GM23338 (cell line): ENCODE data around the gene CRYGA. TPM values are rescaled to one million over a fixed set of nuclear protein-coding genes. Genes with fewer than 3 reads are reported as not detected.

Source experiments
- ATAC-seq: fragments of 200-7000 bp; cut with Tn5 transposase; 3 replicates; pipeline ENCODE4 v1.9.1; 2020
- DNase-seq: peaks from one replicate; pipeline ENCODE4 v3.0.0-alpha.2; 2015; ENCODE audit warnings: low spot score
- H2AFZ ChIP-seq: fragments of 200-600 bp; sonication (generic); 2 replicates; pipeline ENCODE4 v1.8.0; 2016; ENCODE audit warnings: antibody characterized with exemption, mild to moderate bottlenecking, moderate library complexity
- H3F3A ChIP-seq: fragments of 200-600 bp; sonication (generic); replicated peaks from 2 replicates; pipeline ENCODE4 v1.8.0; 2017; ENCODE audit warnings: antibody characterized with exemption, mixed run types, low read depth
- H3K27ac ChIP-seq: fragments of 200-600 bp; sonication (generic); 2 replicates; pipeline ENCODE4 v1.6.1; 2016; ENCODE audit warnings: low read depth
- H3K27me3 ChIP-seq: fragments of 200-600 bp; sonication (generic); 2 replicates; pipeline ENCODE4 v1.8.0; 2016; ENCODE audit warnings: mild to moderate bottlenecking, mixed run types, moderate library complexity; ENCODE audit not compliant: insufficient read depth
- H3K36me3 ChIP-seq: fragments of 200-600 bp; sonication (generic); 2 replicates; pipeline ENCODE4 v1.8.0; 2016; ENCODE audit warnings: mild to moderate bottlenecking; ENCODE audit not compliant: insufficient read depth
- H3K4me1 ChIP-seq: fragments of 200-600 bp; sonication (generic); 2 replicates; pipeline ENCODE4 v1.8.0; 2016; ENCODE audit warnings: mild to moderate bottlenecking, moderate library complexity; ENCODE audit not compliant: insufficient read depth
- H3K4me2 ChIP-seq: fragments of 200-600 bp; sonication (generic); 2 replicates; pipeline ENCODE4 v1.7.1; 2017; ENCODE audit warnings: mixed run types
- H3K4me3 ChIP-seq: fragments of 200-600 bp; sonication (generic); 2 replicates; pipeline ENCODE4 v1.6.1; 2016; ENCODE audit warnings: mixed run types
- H3K79me2 ChIP-seq: fragments of 200-600 bp; sonication (generic); replicated peaks from 2 replicates; pipeline ENCODE4 v1.8.0; 2017; ENCODE audit warnings: mild to moderate bottlenecking; ENCODE audit not compliant: insufficient read depth
- H3K9me2 ChIP-seq: fragments of 200-600 bp; sonication (generic); 2 replicates; pipeline ENCODE4 v1.8.0; 2017; ENCODE audit not compliant: insufficient read depth
- H4K20me1 ChIP-seq: fragments of 200-600 bp; sonication (generic); replicated peaks from 2 replicates; pipeline ENCODE4 v1.8.0; 2017; ENCODE audit warnings: mild to moderate bottlenecking; ENCODE audit not compliant: insufficient read depth
- H3K27ac Mint-ChIP-seq: 2 replicates; pipeline ENCODE4 v1.8.0; 2020; ENCODE audit warnings: inconsistent platforms, mild to moderate bottlenecking, moderate library complexity, mixed read lengths
- H3K27me3 Mint-ChIP-seq: 3 replicates; pipeline ENCODE4 v1.8.0; 2022; ENCODE audit warnings: low read depth, mild to moderate bottlenecking, moderate library complexity, mixed read lengths, inconsistent platforms; ENCODE audit not compliant: insufficient read depth, poor library complexity
- H3K36me3 Mint-ChIP-seq: 3 replicates; pipeline ENCODE4 v1.8.0; 2021; ENCODE audit warnings: low read depth, mild to moderate bottlenecking, inconsistent platforms, moderate library complexity, mixed read lengths
- H3K4me1 Mint-ChIP-seq: 3 replicates; pipeline ENCODE4 v1.8.0; 2020; ENCODE audit warnings: mild to moderate bottlenecking, inconsistent platforms, mixed read lengths
- H3K4me3 Mint-ChIP-seq: 3 replicates; pipeline ENCODE4 v1.8.0; 2021; ENCODE audit warnings: moderate library complexity, mild to moderate bottlenecking, inconsistent platforms, mixed read lengths
- H3K9me3 Mint-ChIP-seq: 3 replicates; pipeline ENCODE4 v1.8.0; 2020; ENCODE audit warnings: moderate library complexity, mild to moderate bottlenecking, inconsistent platforms, mixed read lengths
- CTCF ChIP-seq, 2 experiments: fragments of 200-600 bp in 1 of 2; sonication (generic) in 1 of 2; conservative IDR thresholded peaks; 2 replicates each; pipeline versions ENCODE4 v1.5.1 to v1.6.1; 2016 to 2017; ENCODE audit warnings: antibody characterized with exemption in 2 of 2, low read depth in 2 of 2, mild to moderate bottlenecking in 2 of 2, moderate library complexity in 1 of 2
- EZH2 ChIP-seq: fragments of 200-600 bp; sonication (generic); IDR thresholded peaks from one replicate; pipeline ENCODE4 v1.8.0; 2017; ENCODE audit warnings: antibody characterized with exemption, mild to moderate bottlenecking, low read depth; ENCODE audit not compliant: unreplicated experiment
- EZH2phosphoT487 ChIP-seq: fragments of 200-600 bp; sonication (generic); IDR thresholded peaks from one replicate; pipeline ENCODE4 v1.8.1; 2018; ENCODE audit warnings: antibody characterized with exemption; ENCODE audit not compliant: unreplicated experiment
- JUNB ChIP-seq: IDR thresholded peaks from one replicate; pipeline ENCODE4 v1.6.1; 2016; ENCODE audit warnings: antibody characterized with exemption; ENCODE audit not compliant: unreplicated experiment
- NANOG ChIP-seq: IDR thresholded peaks from 2 replicates; pipeline ENCODE4 v1.6.1; 2016; ENCODE audit warnings: antibody characterized with exemption, borderline replicate concordance
- POLR2AphosphoS5 ChIP-seq: IDR thresholded peaks from 2 replicates; pipeline ENCODE4 v1.6.1; 2016; ENCODE audit warnings: antibody characterized with exemption, low read depth
- STAT1 ChIP-seq: IDR thresholded peaks from one replicate; pipeline ENCODE4 v1.6.1; 2016; ENCODE audit warnings: antibody characterized with exemption; ENCODE audit not compliant: unreplicated experiment
- ZNF114 ChIP-seq: fragments of 250-450 bp; sonication (Bioruptor Pico); IDR thresholded peaks from 2 replicates; pipeline ENCODE4 v1.5.0; 2020; ENCODE audit warnings: mild to moderate bottlenecking, moderate library complexity
- ZNF331 ChIP-seq: fragments of 250-450 bp; sonication (Bioruptor Pico); IDR thresholded peaks from 2 replicates; pipeline ENCODE4 v1.5.0; 2020; ENCODE audit warnings: low read depth, mild to moderate bottlenecking, moderate library complexity
- polyA plus RNA-seq: library from polyadenylated mRNA; unstranded; fragments of >200 nt; fragmentation: Nextera tagmentation; extraction: Ambion mirVana; gene quantifications from 2 replicates; pipeline ENCODE4 v1.2.1, GENCODE V29; 2016
- total RNA-seq: library from RNA; depleted of rRNA; stranded (reverse); fragments of >200 nt; shearing (Covaris generic); gene quantifications from 2 replicates; pipeline ENCODE4 v1.2.3, GENCODE V29; 2014
- TF ChIP-seq, protein P1 (sequence below): IDR thresholded peaks from one replicate; pipeline ENCODE4 v1.6.1; 2018; ENCODE audit warnings: antibody characterized with exemption; ENCODE audit not compliant: unreplicated experiment
- TF ChIP-seq, protein P2 (sequence below): IDR thresholded peaks from 2 replicates; pipeline ENCODE4 v1.6.1; 2016; ENCODE audit warnings: antibody characterized with exemption
- TF ChIP-seq, protein P3 (sequence below): fragments of 250-450 bp; sonication (Bioruptor Pico); IDR thresholded peaks from 2 replicates; pipeline ENCODE4 v1.5.0; 2020; ENCODE audit warnings: mild to moderate bottlenecking, moderate library complexity

The CRYGA gene
- total and polyA plus RNA-seq, 2 experiments from 2014 or later, result not detected

- TF ChIP-seq EZH2 (no peak), CTCF (conservative IDR thresholded peaks at IDR 0.05; ENCODE audit: low read depth in 2 of 2) (no peak), EZH2phosphoT487 (no peak), STAT1 (no peak), JUNB (no peak), POLR2AphosphoS5 (no peak), ZNF114 (CRISPR knock-in tag) (no peak), ZNF331 (CRISPR knock-in tag) (no peak), NANOG (no peak)
- TF ChIP-seq, protein P1, sequence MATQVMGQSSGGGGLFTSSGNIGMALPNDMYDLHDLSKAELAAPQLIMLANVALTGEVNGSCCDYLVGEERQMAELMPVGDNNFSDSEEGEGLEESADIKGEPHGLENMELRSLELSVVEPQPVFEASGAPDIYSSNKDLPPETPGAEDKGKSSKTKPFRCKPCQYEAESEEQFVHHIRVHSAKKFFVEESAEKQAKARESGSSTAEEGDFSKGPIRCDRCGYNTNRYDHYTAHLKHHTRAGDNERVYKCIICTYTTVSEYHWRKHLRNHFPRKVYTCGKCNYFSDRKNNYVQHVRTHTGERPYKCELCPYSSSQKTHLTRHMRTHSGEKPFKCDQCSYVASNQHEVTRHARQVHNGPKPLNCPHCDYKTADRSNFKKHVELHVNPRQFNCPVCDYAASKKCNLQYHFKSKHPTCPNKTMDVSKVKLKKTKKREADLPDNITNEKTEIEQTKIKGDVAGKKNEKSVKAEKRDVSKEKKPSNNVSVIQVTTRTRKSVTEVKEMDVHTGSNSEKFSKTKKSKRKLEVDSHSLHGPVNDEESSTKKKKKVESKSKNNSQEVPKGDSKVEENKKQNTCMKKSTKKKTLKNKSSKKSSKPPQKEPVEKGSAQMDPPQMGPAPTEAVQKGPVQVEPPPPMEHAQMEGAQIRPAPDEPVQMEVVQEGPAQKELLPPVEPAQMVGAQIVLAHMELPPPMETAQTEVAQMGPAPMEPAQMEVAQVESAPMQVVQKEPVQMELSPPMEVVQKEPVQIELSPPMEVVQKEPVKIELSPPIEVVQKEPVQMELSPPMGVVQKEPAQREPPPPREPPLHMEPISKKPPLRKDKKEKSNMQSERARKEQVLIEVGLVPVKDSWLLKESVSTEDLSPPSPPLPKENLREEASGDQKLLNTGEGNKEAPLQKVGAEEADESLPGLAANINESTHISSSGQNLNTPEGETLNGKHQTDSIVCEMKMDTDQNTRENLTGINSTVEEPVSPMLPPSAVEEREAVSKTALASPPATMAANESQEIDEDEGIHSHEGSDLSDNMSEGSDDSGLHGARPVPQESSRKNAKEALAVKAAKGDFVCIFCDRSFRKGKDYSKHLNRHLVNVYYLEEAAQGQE, result no peak
- TF ChIP-seq, protein P2, sequence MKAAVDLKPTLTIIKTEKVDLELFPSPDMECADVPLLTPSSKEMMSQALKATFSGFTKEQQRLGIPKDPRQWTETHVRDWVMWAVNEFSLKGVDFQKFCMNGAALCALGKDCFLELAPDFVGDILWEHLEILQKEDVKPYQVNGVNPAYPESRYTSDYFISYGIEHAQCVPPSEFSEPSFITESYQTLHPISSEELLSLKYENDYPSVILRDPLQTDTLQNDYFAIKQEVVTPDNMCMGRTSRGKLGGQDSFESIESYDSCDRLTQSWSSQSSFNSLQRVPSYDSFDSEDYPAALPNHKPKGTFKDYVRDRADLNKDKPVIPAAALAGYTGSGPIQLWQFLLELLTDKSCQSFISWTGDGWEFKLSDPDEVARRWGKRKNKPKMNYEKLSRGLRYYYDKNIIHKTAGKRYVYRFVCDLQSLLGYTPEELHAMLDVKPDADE, result no peak
- TF ChIP-seq, protein P3, sequence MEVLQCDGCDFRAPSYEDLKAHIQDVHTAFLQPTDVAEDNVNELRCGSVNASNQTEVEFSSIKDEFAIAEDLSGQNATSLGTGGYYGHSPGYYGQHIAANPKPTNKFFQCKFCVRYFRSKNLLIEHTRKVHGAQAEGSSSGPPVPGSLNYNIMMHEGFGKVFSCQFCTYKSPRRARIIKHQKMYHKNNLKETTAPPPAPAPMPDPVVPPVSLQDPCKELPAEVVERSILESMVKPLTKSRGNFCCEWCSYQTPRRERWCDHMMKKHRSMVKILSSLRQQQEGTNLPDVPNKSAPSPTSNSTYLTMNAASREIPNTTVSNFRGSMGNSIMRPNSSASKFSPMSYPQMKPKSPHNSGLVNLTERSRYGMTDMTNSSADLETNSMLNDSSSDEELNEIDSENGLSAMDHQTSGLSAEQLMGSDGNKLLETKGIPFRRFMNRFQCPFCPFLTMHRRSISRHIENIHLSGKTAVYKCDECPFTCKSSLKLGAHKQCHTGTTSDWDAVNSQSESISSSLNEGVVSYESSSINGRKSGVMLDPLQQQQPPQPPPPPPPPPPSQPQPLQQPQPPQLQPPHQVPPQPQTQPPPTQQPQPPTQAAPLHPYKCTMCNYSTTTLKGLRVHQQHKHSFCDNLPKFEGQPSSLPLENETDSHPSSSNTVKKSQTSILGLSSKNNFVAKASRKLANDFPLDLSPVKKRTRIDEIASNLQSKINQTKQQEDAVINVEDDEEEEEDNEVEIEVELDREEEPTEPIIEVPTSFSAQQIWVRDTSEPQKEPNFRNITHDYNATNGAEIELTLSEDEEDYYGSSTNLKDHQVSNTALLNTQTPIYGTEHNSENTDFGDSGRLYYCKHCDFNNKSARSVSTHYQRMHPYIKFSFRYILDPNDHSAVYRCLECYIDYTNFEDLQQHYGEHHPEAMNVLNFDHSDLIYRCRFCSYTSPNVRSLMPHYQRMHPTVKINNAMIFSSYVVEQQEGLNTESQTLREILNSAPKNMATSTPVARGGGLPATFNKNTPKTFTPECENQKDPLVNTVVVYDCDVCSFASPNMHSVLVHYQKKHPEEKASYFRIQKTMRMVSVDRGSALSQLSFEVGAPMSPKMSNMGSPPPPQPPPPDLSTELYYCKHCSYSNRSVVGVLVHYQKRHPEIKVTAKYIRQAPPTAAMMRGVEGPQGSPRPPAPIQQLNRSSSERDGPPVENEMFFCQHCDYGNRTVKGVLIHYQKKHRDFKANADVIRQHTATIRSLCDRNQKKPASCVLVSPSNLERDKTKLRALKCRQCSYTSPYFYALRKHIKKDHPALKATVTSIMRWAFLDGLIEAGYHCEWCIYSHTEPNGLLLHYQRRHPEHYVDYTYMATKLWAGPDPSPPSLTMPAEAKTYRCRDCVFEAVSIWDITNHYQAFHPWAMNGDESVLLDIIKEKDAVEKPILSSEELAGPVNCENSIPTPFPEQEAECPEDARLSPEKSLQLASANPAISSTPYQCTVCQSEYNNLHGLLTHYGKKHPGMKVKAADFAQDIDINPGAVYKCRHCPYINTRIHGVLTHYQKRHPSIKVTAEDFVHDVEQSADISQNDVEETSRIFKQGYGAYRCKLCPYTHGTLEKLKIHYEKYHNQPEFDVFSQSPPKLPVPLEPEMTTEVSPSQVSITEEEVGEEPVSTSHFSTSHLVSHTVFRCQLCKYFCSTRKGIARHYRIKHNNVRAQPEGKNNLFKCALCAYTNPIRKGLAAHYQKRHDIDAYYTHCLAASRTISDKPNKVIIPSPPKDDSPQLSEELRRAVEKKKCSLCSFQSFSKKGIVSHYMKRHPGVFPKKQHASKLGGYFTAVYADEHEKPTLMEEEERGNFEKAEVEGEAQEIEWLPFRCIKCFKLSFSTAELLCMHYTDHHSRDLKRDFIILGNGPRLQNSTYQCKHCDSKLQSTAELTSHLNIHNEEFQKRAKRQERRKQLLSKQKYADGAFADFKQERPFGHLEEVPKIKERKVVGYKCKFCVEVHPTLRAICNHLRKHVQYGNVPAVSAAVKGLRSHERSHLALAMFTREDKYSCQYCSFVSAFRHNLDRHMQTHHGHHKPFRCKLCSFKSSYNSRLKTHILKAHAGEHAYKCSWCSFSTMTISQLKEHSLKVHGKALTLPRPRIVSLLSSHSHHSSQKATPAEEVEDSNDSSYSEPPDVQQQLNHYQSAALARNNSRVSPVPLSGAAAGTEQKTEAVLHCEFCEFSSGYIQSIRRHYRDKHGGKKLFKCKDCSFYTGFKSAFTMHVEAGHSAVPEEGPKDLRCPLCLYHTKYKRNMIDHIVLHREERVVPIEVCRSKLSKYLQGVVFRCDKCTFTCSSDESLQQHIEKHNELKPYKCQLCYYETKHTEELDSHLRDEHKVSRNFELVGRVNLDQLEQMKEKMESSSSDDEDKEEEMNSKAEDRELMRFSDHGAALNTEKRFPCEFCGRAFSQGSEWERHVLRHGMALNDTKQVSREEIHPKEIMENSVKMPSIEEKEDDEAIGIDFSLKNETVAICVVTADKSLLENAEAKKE, result no peak
- Histone ChIP-seq H3F3A (0 out of 2 replicates have a peak, but pooled peaks cover 3% of the 10 kb centered on the region), H3K27ac (no peak overlapping the region), H3K9me2 (no peaks in the 10 kb centered on the region), H3K27me3 (no peaks in the 10 kb centered on the region), H3K4me1 (peaks cover 9% of the 10 kb centered on the region; the same call in 1 of the 2 replicates), H3K4me2 (peak overlapping the region; percentile 73; the same call in 1 of the 2 replicates), H3K36me3 (no peaks in the 10 kb centered on the region), H3K79me2 (no peaks in the 10 kb centered on the region), H2AFZ (no peak overlapping the region), H3K4me3 (peak overlapping the region; percentile 52; the same call in 1 of the 2 replicates), H4K20me1 (no peaks in the 10 kb centered on the region)
- H3K27me3 Mint-ChIP-seq, result peaks cover 14% of the 10 kb centered on the region
- DNase-seq (no peak), ATAC-seq (no peak)
- no peak overlapping the region for H3K27ac Mint-ChIP-seq
- H3K9me3 Mint-ChIP-seq, result no peaks in the 10 kb centered on the region
- H3K4me1 Mint-ChIP-seq, result peaks cover 16% of the 10 kb centered on the region
- no peaks in the 10 kb centered on the region for H3K36me3 Mint-ChIP-seq
- H3K4me3 Mint-ChIP-seq, result no peak overlapping the region
Observed at GRCh38 chr2:208125251-208125650, 38.1 kb downstream of the CRYGA start.
